Common myeloid progenitor, CD34-positive (primary cell): ENCODE results near the gene SNAI3.
A peak's percentile ranks its signal among the peaks of the same experiment; 100 is the strongest.

ENCODE experiments used
- CTCF ChIA-PET: fragments of 350-600 bp; sonication (Branson Sonifier 250); formaldehyde crosslinking; loops from one replicate; lab custom pipeline; 2021; ENCODE audit warnings: antibody characterized with exemption; lab: Charles Lee
- POLR2A ChIA-PET: fragments of 350-600 bp; sonication (Branson Sonifier 250); formaldehyde crosslinking; loops from one replicate; lab custom pipeline; 2021; ENCODE audit warnings: antibody characterized with exemption; lab: Charles Lee
- DNase-seq, 3 donors: peaks; one replicate each; pipeline versions ENCODE4 v3.0.0 to v3.0.0-alpha.2; 2013
- H3K27ac ChIP-seq, 2 experiments: 1 replicate in 1 of 2; 2 replicates in 1 of 2; pipeline ENCODE4 v1.7.0; 2013; ENCODE audit warnings: inconsistent platforms in 2 of 2, low read length in 2 of 2, mild to moderate bottlenecking in 2 of 2, low read depth in 1 of 2, moderate library complexity in 1 of 2; ENCODE audit not compliant: severe bottlenecking in 2 of 2, insufficient read depth in 1 of 2, poor library complexity in 1 of 2
- H3K27me3 ChIP-seq, 5 experiments: replicated peaks in 2 of 5; 1 replicate in 3 of 5; 2 replicates in 2 of 5; pipeline versions ENCODE4 v1.6.1 to v1.7.0; 2013; ENCODE audit warnings: low read length in 4 of 5, mild to moderate bottlenecking in 2 of 5, moderate library complexity in 2 of 5, inconsistent platforms in 1 of 5; ENCODE audit not compliant: insufficient read depth in 5 of 5, control insufficient read depth in 4 of 5
- H3K36me3 ChIP-seq, 4 experiments: 1 replicate in 2 of 4; 2 replicates in 2 of 4; pipeline versions ENCODE4 v1.6.1 to v1.7.0; 2013; ENCODE audit warnings: low read length in 3 of 4, control low read depth in 1 of 4, mild to moderate bottlenecking in 1 of 4; ENCODE audit not compliant: control insufficient read depth in 4 of 4, insufficient read depth in 4 of 4
- H3K4me1 ChIP-seq, 4 experiments: 1 replicate in 3 of 4; 2 replicates in 1 of 4; pipeline versions ENCODE4 v1.6.1 to v1.7.1; 2013; ENCODE audit warnings: low read length in 3 of 4, mild to moderate bottlenecking in 3 of 4, control low read depth in 1 of 4, inconsistent platforms in 1 of 4, moderate library complexity in 1 of 4; ENCODE audit not compliant: control insufficient read depth in 4 of 4, insufficient read depth in 4 of 4; ENCODE audit errors: control extremely low read depth in 1 of 4
- H3K4me3 ChIP-seq, 7 experiments: 1 replicate in 4 of 7; 2 replicates in 3 of 7; pipeline versions ENCODE4 v1.5.1 to v1.7.0; 2013; ENCODE audit warnings: mild to moderate bottlenecking in 7 of 7, low read length in 6 of 7, moderate library complexity in 6 of 7, inconsistent platforms in 2 of 7, low read depth in 2 of 7, control low read depth in 1 of 7; ENCODE audit not compliant: insufficient read depth in 4 of 7, control insufficient read depth in 1 of 7; ENCODE audit errors: extremely low read depth in 1 of 7
- H3K9me3 ChIP-seq, 5 experiments: 1 replicate in 4 of 5; 2 replicates in 1 of 5; pipeline versions ENCODE4 v1.6.1 to v1.7.1; 2013; ENCODE audit warnings: low read length in 4 of 5, mild to moderate bottlenecking in 2 of 5, inconsistent platforms in 1 of 5, low read depth in 1 of 5, moderate library complexity in 1 of 5; ENCODE audit not compliant: control insufficient read depth in 4 of 5, insufficient read depth in 2 of 5; ENCODE audit errors: control extremely low read depth in 1 of 5
- WGBS: methylation state at CpG from one replicate; pipeline ENCODE4 v1.1.5; 2013; ENCODE audit not compliant: insufficient coverage; 5-methylcytosine and 5-hydroxymethylcytosine counted together

Gene SNAI3

DNA sequence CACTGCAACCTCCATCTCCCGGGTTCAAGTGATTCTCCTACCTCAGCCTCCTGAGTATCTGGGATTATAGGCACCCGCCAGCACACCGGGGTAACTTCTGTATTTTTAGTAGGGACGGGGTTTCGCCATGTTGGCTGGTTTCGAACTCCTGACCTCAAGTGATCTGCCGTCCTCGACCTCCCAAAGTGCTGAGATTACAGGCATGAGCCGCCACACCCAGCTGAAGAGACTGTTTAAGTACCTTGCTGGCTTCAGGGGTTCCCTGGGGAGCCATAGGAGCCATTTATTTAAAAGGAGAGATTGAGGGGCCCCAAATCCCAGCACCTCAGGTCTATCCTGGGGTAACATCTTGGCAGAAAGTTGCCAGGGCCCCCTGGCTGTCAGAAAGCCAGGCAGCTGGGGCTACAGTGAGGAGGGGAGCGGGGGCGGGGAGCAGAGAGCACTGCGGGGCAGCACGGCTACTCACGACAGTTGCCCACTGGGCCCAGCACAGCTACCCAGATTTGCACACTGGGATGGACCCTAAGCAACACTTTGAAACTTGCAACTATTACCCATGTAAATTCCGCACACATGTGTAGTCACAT is 1.6 kb downstream of the SNAI3 start:
- WGBS = 96% methylated on average over 14 of the region's 15 CpGs
- H3K27ac ChIP-seq = no peak overlapping the region
- no peak for DNase-seq
- CTCF ChIA-PET = interaction anchor here (0.7 to 1.6 kb wide), 10 partner anchors 9 to 55 kb away, joined by 3 to 14 read pairs (median 3); no protein-coding TSS in a partner anchor
- peaks cover 2 to 58% (median 47%) of the 10 kb centered on the region in 4 experiments for H3K4me1 ChIP-seq
- peak overlapping the region in 4 of 7 experiments; percentile 73 to 84 (median 78) for H3K4me3 ChIP-seq
- POLR2A ChIA-PET = interaction anchor here (0.6 to 2.1 kb wide), 4 partner anchors 16 to 56 kb away, joined by 3 to 11 read pairs (median 6); no protein-coding TSS in a partner anchor
- no peaks in the 10 kb centered on the region for H3K9me3 ChIP-seq
- peaks cover 0 to 6% (median under 1%) of the 10 kb centered on the region in 4 experiments for H3K36me3 ChIP-seq
- H3K27me3 ChIP-seq = no peaks in the 10 kb centered on the region

GRCh38 chr16:88681709-88682451 is 4.4 kb downstream of the SNAI3 start:
- H3K9me3 ChIP-seq = no peaks in the 10 kb centered on the region
- WGBS = 30% methylated on average over 15 of the region's 21 CpGs
- H3K4me3 ChIP-seq = peak overlapping the region in 3 of 7 experiments; percentile 23 to 36 (median 33)
- H3K27me3 ChIP-seq = no peaks in the 10 kb centered on the region
- ChIA-PET POLR2A (no interaction called here), CTCF (interaction anchor here (0.6 to 3.7 kb wide), 5 partner anchors 10 to 91 kb away, joined by 3 to 18 read pairs (median 13); partner anchors contain the start of gene MVD)
- DNase-seq = peak; percentile 78 to 95 (median 92)
- peaks cover 2 to 46% (median 36%) of the 10 kb centered on the region in 4 experiments for H3K4me1 ChIP-seq
- H3K27ac ChIP-seq = peak overlapping the region in 1 of 2 experiments; percentile 30
- H3K36me3 ChIP-seq = peaks cover 0 to 28% (median 8%) of the 10 kb centered on the region in 4 experiments

GRCh38 chr16:88681084-88681680 is 5.1 kb downstream of the SNAI3 start:
- POLR2A ChIA-PET = no interaction called here
- no peaks in the 10 kb centered on the region for H3K9me3 ChIP-seq
- CTCF ChIA-PET = interaction anchor here (0.6 to 3.7 kb wide), 6 partner anchors 9 to 91 kb away, joined by 3 to 18 read pairs (median 8); partner anchors contain the start of gene MVD
- H3K27ac ChIP-seq = no peak overlapping the region
- H3K4me1 ChIP-seq = peaks cover 2 to 41% (median 31%) of the 10 kb centered on the region in 4 experiments
- 63% methylated on average over 31 of the region's 31 CpGs for WGBS
- DNase-seq = peak in 2 of 3 donors; percentile 66 to 69
- peaks cover 0 to 35% (median 11%) of the 10 kb centered on the region in 4 experiments for H3K36me3 ChIP-seq
- peak overlapping the region in 2 of 7 experiments; percentile 33 to 36 for H3K4me3 ChIP-seq
- H3K27me3 ChIP-seq = no peaks in the 10 kb centered on the region

GRCh38 chr16:88680554-88681083 is 5.7 kb downstream of the SNAI3 start:
- H3K4me3 ChIP-seq = peak overlapping the region in 1 of 7 experiments; percentile 5
- ChIA-PET POLR2A (interaction anchor here (0.6 kb wide), 1 partner anchor 125 kb away, joined by 5 read pairs; no protein-coding TSS in a partner anchor), CTCF (interaction anchor here (0.6 to 3.7 kb wide), 6 partner anchors 8 to 226 kb away, joined by 3 to 18 read pairs (median 8); partner anchors contain the start of gene MVD)
- no peak overlapping the region for H3K27ac ChIP-seq
- no peaks in the 10 kb centered on the region for H3K27me3 ChIP-seq
- H3K4me1 ChIP-seq = peaks cover 2 to 35% (median 26%) of the 10 kb centered on the region in 4 experiments
- peaks cover 0 to 41% (median 14%) of the 10 kb centered on the region in 4 experiments for H3K36me3 ChIP-seq
- no peaks in the 10 kb centered on the region for H3K9me3 ChIP-seq
- DNase-seq = no peak
- 100% methylated on average over 3 of the region's 5 CpGs for WGBS

DNA sequence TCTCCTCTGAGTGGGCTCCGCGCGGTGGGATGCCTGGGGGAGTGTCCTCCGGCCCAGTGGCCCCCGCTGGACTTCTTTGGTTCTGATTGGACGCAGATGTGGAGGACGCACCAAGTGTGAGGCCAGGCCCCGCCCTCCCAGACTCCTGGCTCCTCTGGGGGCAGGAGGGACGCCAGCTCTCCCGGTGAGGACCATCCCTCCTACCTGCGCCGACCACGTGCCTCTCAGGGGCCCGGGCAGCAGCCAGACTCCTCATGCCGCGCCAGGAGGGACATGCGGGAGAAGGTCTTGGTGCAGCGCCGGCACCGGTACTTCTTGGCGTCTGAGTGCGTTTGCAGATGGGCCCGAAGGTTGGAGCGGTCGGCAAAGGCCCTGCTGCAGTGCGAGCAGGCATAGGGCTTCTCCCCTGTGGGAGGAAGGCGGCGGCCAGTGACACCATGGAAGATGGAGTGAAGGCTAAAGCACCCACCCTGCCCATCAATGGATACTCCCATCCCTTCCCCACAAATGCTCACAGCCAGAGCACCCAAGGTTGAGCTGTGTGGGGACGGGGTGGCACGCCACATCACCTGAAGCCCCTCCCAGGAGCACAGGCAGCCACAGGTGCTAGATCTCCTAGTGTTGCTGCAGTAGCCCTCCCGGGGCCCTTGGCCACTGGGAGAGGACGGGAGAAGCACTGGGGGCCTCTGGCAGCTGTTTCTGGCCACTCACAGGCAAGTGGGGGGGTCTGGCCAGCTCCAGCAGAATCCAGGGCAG is 7.9 kb downstream of the SNAI3 start:
- Histone ChIP-seq H3K4me3 (no peak overlapping the region), H3K36me3 (peaks cover 0 to 52% (median 17%) of the 10 kb centered on the region in 4 experiments), H3K9me3 (no peaks in the 10 kb centered on the region), H3K27ac (no peak overlapping the region), H3K27me3 (no peaks in the 10 kb centered on the region), H3K4me1 (peaks cover 2 to 20% (median 18%) of the 10 kb centered on the region in 4 experiments)
- POLR2A ChIA-PET = no interaction called here
- no peak for DNase-seq
- CTCF ChIA-PET = no interaction called here
- 96% methylated on average over 25 of the region's 32 CpGs for WGBS

DNA sequence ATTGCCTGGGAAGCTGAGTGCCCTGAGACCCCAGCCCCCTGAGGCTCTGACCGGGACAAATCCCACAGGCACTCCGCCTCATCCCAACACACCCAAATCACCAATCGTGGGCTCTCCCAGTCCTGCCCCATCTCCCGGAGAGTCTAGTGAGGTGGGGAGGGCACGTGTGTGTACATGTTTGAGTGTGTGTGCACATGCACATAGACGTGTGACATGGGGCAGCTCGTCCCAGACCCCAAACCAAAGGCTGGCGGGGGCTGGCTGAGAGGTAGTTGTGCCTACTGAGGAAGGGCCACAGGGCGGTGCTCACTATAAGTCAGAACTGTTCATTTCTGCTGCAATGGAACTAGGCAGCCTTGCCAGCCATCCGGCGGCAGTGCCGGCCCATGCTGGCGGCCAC is 8.6 kb downstream of the SNAI3 start:
- no peaks in the 10 kb centered on the region for H3K9me3 ChIP-seq
- POLR2A ChIA-PET = no interaction called here
- DNase-seq = no peak
- H3K27ac ChIP-seq = no peak overlapping the region
- peaks cover 2 to 20% (median 18%) of the 10 kb centered on the region in 4 experiments for H3K4me1 ChIP-seq
- no peak overlapping the region for H3K4me3 ChIP-seq
- 88% methylated on average over 8 of the region's 13 CpGs for WGBS
- CTCF ChIA-PET = no interaction called here
- H3K27me3 ChIP-seq = no peaks in the 10 kb centered on the region
- H3K36me3 ChIP-seq = peaks cover 0 to 52% (median 17%) of the 10 kb centered on the region in 4 experiments
